ENCODE data around the gene UBB.

The UBB gene

GRCh38 chr17:16380640-16381495 is at the start of gene UBB:
Gene UBB (plus strand): TSS chr17:16381091. CDS start chr17:16381908, 817 bp downstream.
- DNase-seq (ENCODE audit: extremely low read depth in 1 of 2, low read depth in 1 of 2) = peak; percentile 88 to 97

GRCh38 chr17:16338391-16338790 is 42.5 kb upstream of the UBB start:
- DNase-seq (ENCODE audit: extremely low read depth in 1 of 2, low read depth in 1 of 2) = no peak

DNA sequence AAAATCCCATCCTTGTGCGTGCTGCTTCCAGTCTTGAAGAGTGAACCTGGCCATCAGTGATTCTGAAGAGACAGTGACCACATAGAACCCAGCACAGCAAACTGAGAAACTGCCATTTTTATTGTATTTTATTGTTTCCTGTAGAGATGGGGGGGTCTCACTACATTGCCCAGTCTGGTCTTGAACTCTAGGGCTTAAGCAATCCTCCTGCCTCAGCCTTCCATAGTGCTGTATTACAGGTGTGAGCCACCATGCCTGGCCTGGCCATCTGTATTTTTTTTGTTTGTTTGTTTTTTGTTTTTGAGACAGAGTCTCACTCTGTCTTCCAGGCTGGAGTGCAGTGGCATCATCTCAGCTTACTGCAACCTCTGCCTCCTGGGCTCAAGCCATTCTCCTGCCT is 41.5 kb upstream of the UBB start:
- no peak for DNase-seq (ENCODE audit: extremely low read depth in 1 of 2, low read depth in 1 of 2)

DNA sequence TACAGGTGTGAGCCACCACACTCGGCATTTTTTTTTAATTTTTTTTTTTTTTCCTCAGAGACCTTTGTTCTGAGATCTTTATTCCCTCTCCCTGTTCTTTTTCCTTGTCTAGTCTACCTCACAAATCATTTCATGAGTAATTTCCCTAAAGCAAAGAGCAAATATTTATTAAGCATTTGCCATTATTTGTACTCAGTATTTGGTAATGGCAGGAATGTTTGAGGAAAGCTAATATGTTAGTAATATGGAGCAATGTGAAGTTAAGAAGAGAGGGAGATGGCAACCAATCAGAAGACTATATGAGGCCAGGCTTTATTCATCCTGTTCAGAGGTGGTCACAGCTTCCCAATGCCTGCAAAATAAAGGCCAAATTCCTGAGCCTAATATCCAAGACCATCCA is 40.9 kb upstream of the UBB start:
- DNase-seq (ENCODE audit: extremely low read depth in 1 of 2, low read depth in 1 of 2) = no peak

DNA sequence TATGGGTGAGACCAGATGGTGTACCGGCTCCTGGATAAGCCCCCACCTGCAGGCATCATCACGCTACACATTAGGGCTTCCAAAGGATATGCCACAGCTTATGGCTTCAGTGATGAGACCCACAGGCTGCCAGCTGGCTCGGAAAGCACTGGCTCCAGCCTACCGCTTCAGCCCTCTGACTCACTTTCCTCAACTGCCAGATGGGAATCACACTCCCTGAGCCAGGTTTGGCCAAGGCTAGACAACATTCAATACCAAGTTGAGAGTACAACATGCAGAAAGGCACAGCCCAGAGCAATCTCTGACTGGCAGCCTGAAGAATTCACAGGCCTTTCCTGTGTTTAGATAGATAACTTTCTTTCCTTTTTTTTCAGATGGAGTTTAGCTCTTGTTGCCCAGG is 37.9 kb upstream of the UBB start:
- DNase-seq (ENCODE audit: extremely low read depth in 1 of 2, low read depth in 1 of 2) = no peak

- no peak for DNase-seq (ENCODE audit: extremely low read depth in 1 of 2, low read depth in 1 of 2)
These were observed 37.3 kb upstream of the UBB start for GRCh38 chr17:16343569-16343968.

DNA sequence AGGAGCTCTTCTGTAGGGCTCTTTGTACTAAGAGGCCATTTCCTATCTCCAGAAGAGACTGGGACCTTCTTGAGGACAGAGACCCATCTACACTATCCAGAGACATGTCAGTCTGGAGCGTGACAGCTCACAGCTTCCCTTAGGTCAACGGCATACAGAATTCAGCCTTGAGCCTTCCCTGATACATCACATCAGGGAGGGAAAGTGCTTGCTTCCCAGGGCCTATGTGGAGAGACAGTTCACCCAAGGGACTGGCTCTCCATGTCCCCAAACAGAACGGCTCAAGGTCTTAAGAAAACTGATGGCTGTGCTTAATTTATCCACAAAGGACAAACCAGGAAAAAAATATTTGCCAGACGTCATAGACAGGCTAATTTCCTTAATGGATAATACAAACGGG is 35.3 kb upstream of the UBB start:
- no peak for DNase-seq (ENCODE audit: extremely low read depth in 1 of 2, low read depth in 1 of 2)

DNA sequence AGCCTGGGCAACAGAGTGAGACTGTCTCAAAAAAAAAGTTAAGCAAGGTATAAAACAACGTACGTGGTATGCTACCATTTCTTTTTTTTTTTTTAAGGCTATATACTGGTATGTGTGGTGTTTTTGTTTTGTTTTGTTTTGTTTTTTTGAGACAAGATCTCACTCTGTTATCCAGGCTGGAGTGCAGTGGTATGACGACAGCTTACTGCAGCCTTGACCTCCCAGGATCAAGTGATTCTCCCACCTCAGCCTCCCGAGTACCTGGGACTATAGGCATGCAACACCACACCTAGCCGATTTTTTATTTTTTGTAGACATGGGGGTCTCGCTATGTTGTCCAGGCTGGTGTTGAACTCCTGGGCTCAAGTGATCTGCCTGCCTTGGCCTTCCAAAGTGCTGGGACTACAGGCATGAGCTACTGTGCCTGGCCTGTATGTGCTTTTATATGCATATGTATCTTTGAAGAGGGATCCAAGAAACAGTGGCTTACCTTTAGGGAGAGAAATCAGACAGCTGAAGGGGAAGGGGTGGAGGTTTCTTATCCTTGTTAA is 34.1 kb upstream of the UBB start:
- DNase-seq (ENCODE audit: extremely low read depth in 1 of 2, low read depth in 1 of 2) = no peak

DNA sequence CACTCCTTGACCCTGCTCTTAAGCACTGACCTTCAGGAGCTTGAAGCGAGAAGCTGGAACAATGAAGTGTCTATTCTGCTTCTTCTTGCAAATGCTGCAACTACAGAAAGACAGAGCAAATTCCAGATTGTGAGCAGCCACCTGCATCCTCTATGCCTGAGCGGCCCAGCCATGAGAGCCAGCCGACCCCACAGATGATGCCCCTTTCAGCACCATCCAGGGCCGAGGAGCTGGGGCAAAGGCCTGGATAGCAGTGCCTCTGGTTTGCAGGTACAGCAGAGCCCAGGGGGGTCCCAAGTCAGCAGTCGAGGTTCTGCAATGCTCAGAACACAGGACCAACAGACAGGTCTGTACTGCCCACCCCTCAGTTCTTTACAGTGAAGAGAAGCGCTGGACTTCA is 32.3 kb upstream of the UBB start:
- no peak for DNase-seq (ENCODE audit: extremely low read depth in 1 of 2, low read depth in 1 of 2)

DNA sequence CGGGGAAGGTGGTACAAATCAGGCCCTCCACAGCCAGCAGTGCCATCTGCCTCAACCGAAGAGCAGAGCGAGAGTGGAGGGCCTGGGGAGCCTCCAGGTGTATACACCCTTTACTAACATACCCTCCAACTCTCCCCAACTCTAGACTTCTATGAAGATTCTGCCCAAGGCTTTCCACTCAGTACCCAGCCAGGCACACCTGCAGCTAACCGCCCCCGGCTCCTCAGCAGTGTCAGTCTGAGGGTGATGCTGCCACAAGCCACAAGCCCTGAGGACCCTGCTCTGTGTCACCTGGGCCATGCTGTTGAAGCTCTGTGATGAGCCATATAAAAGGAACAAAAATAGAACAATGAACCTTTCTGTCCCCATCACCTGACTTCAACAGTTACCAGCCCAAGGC is 31.5 kb upstream of the UBB start:
- DNase-seq (ENCODE audit: extremely low read depth in 1 of 2, low read depth in 1 of 2) = no peak

GRCh38 chr17:16351831-16352230 is 29.1 kb upstream of the UBB start:
- DNase-seq (ENCODE audit: extremely low read depth in 1 of 2, low read depth in 1 of 2) = no peak

GRCh38 chr17:16352303-16352666 is 28.6 kb upstream of the UBB start:
- DNase-seq (ENCODE audit: extremely low read depth in 1 of 2, low read depth in 1 of 2) = peak in 1 of 2 donors; percentile 14

GRCh38 chr17:16352667-16353316 is 28.1 kb upstream of the UBB start:
- peak in 1 of 2 donors; percentile 7 for DNase-seq (ENCODE audit: extremely low read depth in 1 of 2, low read depth in 1 of 2)

GRCh38 chr17:16353317-16354174 is 27.3 kb upstream of the UBB start, which contains the start of gene CENPV:
Gene CENPV (minus strand): TSS chr17:16353469. CDS start chr17:16353436, 33 bp downstream.
- peak; percentile 35 to 40 for DNase-seq (ENCODE audit: extremely low read depth in 1 of 2, low read depth in 1 of 2)

DNA sequence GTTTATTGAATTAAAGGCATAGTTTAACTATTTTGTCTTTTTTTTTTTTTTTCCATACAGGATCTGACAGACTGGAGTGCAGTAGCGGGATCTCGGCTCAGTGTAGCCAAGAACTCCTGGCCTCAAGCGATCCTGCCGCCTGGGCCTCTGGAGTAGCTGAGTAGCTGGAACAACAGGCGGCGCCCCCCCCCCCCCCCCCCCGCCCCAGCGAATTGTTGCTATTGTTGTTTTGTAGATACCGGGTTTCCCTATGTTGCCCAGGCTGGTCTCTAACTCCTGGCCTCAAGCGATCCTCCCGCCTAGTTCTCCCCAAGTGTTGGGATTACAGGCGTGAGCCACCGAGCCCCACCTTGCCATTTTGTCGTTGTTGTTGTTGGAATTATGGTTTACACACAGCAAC is 26.3 kb upstream of the UBB start:
- DNase-seq (ENCODE audit: extremely low read depth in 1 of 2, low read depth in 1 of 2) = no peak

- DNase-seq (ENCODE audit: extremely low read depth in 1 of 2, low read depth in 1 of 2) = no peak
These were observed 22.5 kb upstream of the UBB start for GRCh38 chr17:16358394-16358793.

DNA sequence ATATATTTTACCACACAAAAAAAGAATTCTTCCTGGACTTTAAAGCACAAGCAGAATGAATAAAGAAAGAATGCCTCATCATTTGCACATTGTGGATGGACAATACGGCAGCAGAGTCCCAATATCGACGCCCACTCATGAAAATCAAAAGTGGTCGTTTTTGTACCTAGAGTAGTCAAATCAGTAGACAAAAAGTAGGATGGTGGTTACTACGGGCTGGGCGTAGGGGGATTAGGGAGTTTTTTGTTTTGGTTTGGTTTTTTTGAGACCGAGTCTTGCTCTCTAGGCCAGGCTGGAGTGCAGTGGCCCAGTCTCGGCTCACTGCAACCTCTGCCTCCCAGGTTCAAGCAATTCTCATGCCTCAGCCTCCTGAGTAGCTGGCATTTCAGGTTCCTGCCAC is 19.0 kb upstream of the UBB start:
- no peak for DNase-seq (ENCODE audit: extremely low read depth in 1 of 2, low read depth in 1 of 2)

- peak in 1 of 2 donors; percentile 55 for DNase-seq (ENCODE audit: extremely low read depth in 1 of 2, low read depth in 1 of 2)
These were observed 16.9 kb upstream of the UBB start for GRCh38 chr17:16363749-16364536.

DNA sequence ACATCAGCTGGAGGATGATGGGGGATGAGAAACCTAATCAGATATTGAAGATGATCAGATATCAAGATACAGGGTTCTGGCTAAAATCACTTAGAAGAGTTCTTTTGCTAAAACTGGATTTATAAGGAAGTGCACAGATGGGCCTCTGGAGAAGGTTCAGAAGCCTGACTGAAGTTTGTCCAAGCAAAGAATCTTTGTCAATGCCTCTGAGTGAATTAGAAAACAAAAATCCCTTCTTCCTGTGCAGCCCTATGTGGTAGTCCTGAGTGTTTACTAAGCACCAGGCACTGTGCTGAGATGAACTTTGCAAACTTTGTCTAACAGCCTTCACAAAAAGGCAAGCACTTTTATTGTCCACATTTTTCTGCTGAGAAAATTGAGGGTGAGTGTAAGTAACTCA is 16.3 kb upstream of the UBB start:
- DNase-seq (ENCODE audit: extremely low read depth in 1 of 2, low read depth in 1 of 2) = no peak

- no peak for DNase-seq (ENCODE audit: extremely low read depth in 1 of 2, low read depth in 1 of 2)
These were observed 9.1 kb upstream of the UBB start for GRCh38 chr17:16371742-16372141.

All from stimulated activated CD8-positive, alpha-beta memory T cell treated with anti-CD3 and anti-CD28 coated beads, Interleukin-7, amount 100 ng/mL, for 48 hours (primary cell).